ENCODE results near the gene EIF5AL1. TPM values are rescaled to one million over a fixed set of nuclear protein-coding genes. Genes with fewer than 3 reads are reported as not detected.

Gene EIF5AL1
- total and polyA plus RNA-seq, 9 of the 15 experiments (the other 6 are each of a cell fraction or from before 2014, with no cell fraction given), result 0.03 to 3.4 (median 0.53) TPM; not detected in 1

GRCh38 chr10:79562135-79562756 is 49.9 kb downstream of the EIF5AL1 start (continued):
- TF ChIP-seq MCM7 (IDR thresholded peaks at IDR 0.05), result no peak
- TF ChIP-seq DIDO1 (tag; IDR thresholded peaks at IDR 0.05; ENCODE audit: low read depth), result no peak
- no peak for TF ChIP-seq PBX2 (CRISPR knock-in tag; IDR thresholded peaks at IDR 0.05; ENCODE audit: low read depth)
- peak; percentile 87 for TF ChIP-seq PBX2 (tag; conservative IDR thresholded peaks at IDR 0.05; ENCODE audit: low read depth)
- TF ChIP-seq MYBL2 (IDR thresholded peaks at IDR 0.05; ENCODE audit: low read depth), result no peak
- TF ChIP-seq MYBL2 (CRISPR knock-in tag; IDR thresholded peaks at IDR 0.05; ENCODE audit: borderline replicate concordance), result no peak
- TF ChIP-seq CCAR2 (IDR thresholded peaks at IDR 0.05; ENCODE audit: low read depth, low read length), result no peak
- no peak for TF ChIP-seq MXI1 (IDR thresholded peaks at IDR 0.05; ENCODE audit: low read depth, low read length)
- TF ChIP-seq CREM (IDR thresholded peaks at IDR 0.05; ENCODE audit: low read depth), result peak; percentile 25; the same call in 1 of the 2 replicates
- TF ChIP-seq ZC3H4 (CRISPR knock-in tag; IDR thresholded peaks at IDR 0.05; ENCODE audit: borderline replicate concordance), result no peak
- TF ChIP-seq, protein P1, sequence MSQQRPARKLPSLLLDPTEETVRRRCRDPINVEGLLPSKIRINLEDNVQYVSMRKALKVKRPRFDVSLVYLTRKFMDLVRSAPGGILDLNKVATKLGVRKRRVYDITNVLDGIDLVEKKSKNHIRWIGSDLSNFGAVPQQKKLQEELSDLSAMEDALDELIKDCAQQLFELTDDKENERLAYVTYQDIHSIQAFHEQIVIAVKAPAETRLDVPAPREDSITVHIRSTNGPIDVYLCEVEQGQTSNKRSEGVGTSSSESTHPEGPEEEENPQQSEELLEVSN (IDR thresholded peaks at IDR 0.05; ENCODE audit: borderline replicate concordance in 1 of 2, extremely low read depth in 1 of 2, insufficient read depth in 1 of 2, insufficient read length in 1 of 2, low read depth in 1 of 2, low read length in 1 of 2, poor library complexity in 1 of 2, severe bottlenecking in 1 of 2), result peak in 1 of 2 experiments; percentile 12
- TF ChIP-seq ARID2 (IDR thresholded peaks at IDR 0.05), result peak; percentile 81
- no peak for TF ChIP-seq OTX1 (CRISPR knock-in tag; IDR thresholded peaks at IDR 0.05)
